ENCODE measurements around the gene NEBL.

The NEBL gene

GRCh38 chr10:20811131-20811530, 86.0 kb downstream of the NEBL start:
- no peak for DNase-seq (ENCODE audit: low read depth)
- no peak overlapping the region for H3K4me3 ChIP-seq (ENCODE audit: low read depth, low read length)
- no peak for TF ChIP-seq CTCF (IDR thresholded peaks at IDR 0.05; ENCODE audit: low read depth, low read length, missing control alignments)

GRCh38 chr10:20809631-20810030, 87.5 kb downstream of the NEBL start:
- no peak overlapping the region for H3K4me3 ChIP-seq (ENCODE audit: low read depth, low read length)
- no peak for DNase-seq (ENCODE audit: low read depth)
- no peak for TF ChIP-seq CTCF (IDR thresholded peaks at IDR 0.05; ENCODE audit: low read depth, low read length, missing control alignments)

GRCh38 chr10:20806487-20806886, 90.6 kb downstream of the NEBL start:
- no peak overlapping the region for H3K4me3 ChIP-seq (ENCODE audit: low read depth, low read length)
- DNase-seq (ENCODE audit: low read depth) = no peak
- TF ChIP-seq CTCF (IDR thresholded peaks at IDR 0.05; ENCODE audit: low read depth, low read length, missing control alignments) = no peak

GRCh38 chr10:20797290-20797689, 99.8 kb downstream of the NEBL start:
- no peak for DNase-seq (ENCODE audit: low read depth)
- no peak overlapping the region for H3K4me3 ChIP-seq (ENCODE audit: low read depth, low read length)
- TF ChIP-seq CTCF (IDR thresholded peaks at IDR 0.05; ENCODE audit: low read depth, low read length, missing control alignments) = no peak

- no peak overlapping the region for H3K4me3 ChIP-seq (ENCODE audit: low read depth, low read length)
- TF ChIP-seq CTCF (IDR thresholded peaks at IDR 0.05; ENCODE audit: low read depth, low read length, missing control alignments) = no peak
- no peak for DNase-seq (ENCODE audit: low read depth)
Observed at GRCh38 chr10:20795391-20795790, 101.7 kb downstream of the NEBL start.

- H3K4me3 ChIP-seq (ENCODE audit: low read depth, low read length) = no peak overlapping the region
- no peak for DNase-seq (ENCODE audit: low read depth)
- no peak for TF ChIP-seq CTCF (IDR thresholded peaks at IDR 0.05; ENCODE audit: low read depth, low read length, missing control alignments)
Observed at GRCh38 chr10:20785174-20785573, 111.9 kb downstream of the NEBL start.

- H3K4me3 ChIP-seq (ENCODE audit: low read depth, low read length) = no peak overlapping the region
- DNase-seq (ENCODE audit: low read depth) = no peak
- TF ChIP-seq CTCF (IDR thresholded peaks at IDR 0.05; ENCODE audit: low read depth, low read length, missing control alignments) = no peak
Observed at GRCh38 chr10:20778008-20778757, 118.9 kb downstream of the NEBL start.

Measured in GM12864 (cell line).